Kidney (tissue), 14 donors: ENCODE results near the gene BZW2. TPM values are rescaled to one million over a fixed set of nuclear protein-coding genes. Genes with fewer than 3 reads are reported as not detected.

Source experiments
- DNase-seq, 5 donors: peaks; one replicate each; pipeline ENCODE4 v3.0.0-alpha.2; 2013 to 2020
- FAIRE-seq: peaks from 2 replicates; lab custom pipeline; 2012; peaks lifted over from hg19 to GRCh38; lab: Jason Lieb, UNC
- H3K27ac ChIP-seq, 2 donors: one replicate each; pipeline ENCODE4 v1.7.0; 2013; ENCODE audit warnings: low read depth in 2 of 2, low read length in 2 of 2, inconsistent platforms in 1 of 2
- H3K27me3 ChIP-seq: one replicate; pipeline ENCODE4 v1.7.1; 2013; ENCODE audit warnings: low read length, inconsistent platforms; ENCODE audit not compliant: control insufficient read depth, insufficient read depth
- H3K36me3 ChIP-seq, 3 donors: one replicate each; pipeline versions ENCODE4 v1.7.0 to v1.7.1; 2013; ENCODE audit warnings: low read length in 3 of 3, control low read depth in 1 of 3, inconsistent platforms in 1 of 3; ENCODE audit not compliant: insufficient read depth in 3 of 3, control insufficient read depth in 2 of 3
- H3K4me1 ChIP-seq, 3 donors: one replicate each; pipeline versions ENCODE4 v1.7.0 to v1.7.1; 2013; ENCODE audit warnings: low read length in 3 of 3, inconsistent platforms in 1 of 3, low read depth in 1 of 3; ENCODE audit not compliant: control insufficient read depth in 2 of 3, insufficient read depth in 2 of 3
- H3K4me3 ChIP-seq, 3 donors: one replicate each; pipeline versions ENCODE4 v1.7.0 to v1.8.1; 2013; ENCODE audit warnings: low read length in 3 of 3, control low read depth in 1 of 3, inconsistent platforms in 1 of 3
- H3K9ac ChIP-seq, 3 donors: one replicate each; pipeline versions ENCODE4 v1.7.0 to v1.7.1; 2013; ENCODE audit warnings: low read length in 3 of 3, control low read depth in 1 of 3, inconsistent platforms in 1 of 3
- H3K9me3 ChIP-seq, 3 donors: one replicate each; pipeline versions ENCODE4 v1.7.0 to v1.7.1; 2013; ENCODE audit warnings: low read length in 3 of 3, control low read depth in 1 of 3, inconsistent platforms in 1 of 3; ENCODE audit not compliant: control insufficient read depth in 2 of 3, insufficient read depth in 1 of 3
- intact Hi-C: fragments of 100-400 bp; cut with DNase I; formaldehyde crosslinking; loops from one replicate; pipeline ENCODE4 v1.11.1; 2022
- polyA plus RNA-seq: library from polyadenylated mRNA; stranded (reverse); fragments of 350-450 nt; fragmentation: Illumina TruSeq; extraction: RNeasy Lipid Tissue Mini Kit (QIAGEN cat#74804); gene quantifications from one replicate; pipeline ENCODE4 v1.2.3, GENCODE V29; 2014; ENCODE audit warnings: low read depth, low replicate concordance; ENCODE audit not compliant: insufficient read depth
- total RNA-seq: library from RNA; stranded (reverse); fragmentation: NEBNext Ultra II Directional; extraction: Animal tissue kit (Norgen Biotek cat#: 25700); gene quantifications from one replicate; pipeline ENCODE4 v1.2.1, GENCODE V29; 2021
- TF ChIP-seq, protein P1 (sequence below): IDR thresholded peaks from 3 replicates; pipeline ENCODE4 v1.5.1; 2012; ENCODE audit warnings: mild to moderate bottlenecking, moderate library complexity, borderline replicate concordance; ENCODE audit not compliant: insufficient read depth; ENCODE audit errors: extremely low read depth
- donor health status: control.
- donor health status: control.
- donor health status: control.
- donor health status: control.
- donor health status: control.
- donor health status: DM: yes; HTN: yes; CAD: no.
- donor health status: Normal renal cell carcinoma (clear cell type).

Gene BZW2
- total and polyA plus RNA-seq, 2 donors from 2014 or later, result 24.8 to 49.1 TPM

- no peaks in the 10 kb centered on the region for H3K4me1 ChIP-seq
- H3K36me3 ChIP-seq, result peaks cover 5 to 10% (median 8%) of the 10 kb centered on the region in 3 donors
- H3K9ac ChIP-seq, result no peak overlapping the region
These were observed 51.7 kb downstream of the BZW2 start for GRCh38 chr7:16697507-16698199.

DNA sequence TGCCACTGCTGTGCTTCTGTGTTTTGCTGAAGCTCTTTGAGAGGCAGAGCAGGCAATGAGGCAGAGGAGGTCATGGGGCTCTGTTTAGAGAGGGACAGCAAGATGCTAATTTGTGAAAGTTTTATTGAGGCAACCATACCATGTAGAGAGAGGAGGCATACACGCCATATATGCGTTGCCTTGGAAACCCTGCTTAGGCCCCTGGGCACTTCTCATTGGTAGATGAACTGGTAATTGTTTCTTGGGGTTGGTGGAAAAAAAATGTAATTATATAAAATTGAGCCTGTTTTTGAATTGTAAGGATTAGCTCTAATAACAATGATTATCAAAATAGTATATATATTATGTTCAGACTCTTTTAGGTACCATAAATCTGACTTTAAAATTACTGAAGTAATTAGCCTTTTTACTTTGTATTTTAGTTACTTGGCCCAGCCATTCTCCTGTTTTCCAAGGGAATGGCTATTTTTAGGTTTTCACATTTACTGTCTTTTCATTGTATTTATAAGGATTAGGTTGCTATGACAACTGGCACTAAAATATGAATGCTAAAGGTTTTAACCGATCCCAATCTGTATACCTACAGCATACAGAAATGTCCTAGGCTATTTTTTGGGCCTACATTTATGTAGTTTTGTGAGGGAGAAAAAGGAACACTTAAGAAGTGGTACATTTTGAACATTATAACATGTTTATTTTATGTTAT is 52.4 kb downstream of the BZW2 start:
- FAIRE-seq (no peak), DNase-seq (no peak)
- intact Hi-C loops, result loop anchor here (10.0 kb wide), 1 partner anchor 216 kb away; no protein-coding TSS in a partner anchor
- H3K4me3 ChIP-seq, result no peak overlapping the region
- no peak overlapping the region for H3K9ac ChIP-seq
- TF ChIP-seq, protein P1, sequence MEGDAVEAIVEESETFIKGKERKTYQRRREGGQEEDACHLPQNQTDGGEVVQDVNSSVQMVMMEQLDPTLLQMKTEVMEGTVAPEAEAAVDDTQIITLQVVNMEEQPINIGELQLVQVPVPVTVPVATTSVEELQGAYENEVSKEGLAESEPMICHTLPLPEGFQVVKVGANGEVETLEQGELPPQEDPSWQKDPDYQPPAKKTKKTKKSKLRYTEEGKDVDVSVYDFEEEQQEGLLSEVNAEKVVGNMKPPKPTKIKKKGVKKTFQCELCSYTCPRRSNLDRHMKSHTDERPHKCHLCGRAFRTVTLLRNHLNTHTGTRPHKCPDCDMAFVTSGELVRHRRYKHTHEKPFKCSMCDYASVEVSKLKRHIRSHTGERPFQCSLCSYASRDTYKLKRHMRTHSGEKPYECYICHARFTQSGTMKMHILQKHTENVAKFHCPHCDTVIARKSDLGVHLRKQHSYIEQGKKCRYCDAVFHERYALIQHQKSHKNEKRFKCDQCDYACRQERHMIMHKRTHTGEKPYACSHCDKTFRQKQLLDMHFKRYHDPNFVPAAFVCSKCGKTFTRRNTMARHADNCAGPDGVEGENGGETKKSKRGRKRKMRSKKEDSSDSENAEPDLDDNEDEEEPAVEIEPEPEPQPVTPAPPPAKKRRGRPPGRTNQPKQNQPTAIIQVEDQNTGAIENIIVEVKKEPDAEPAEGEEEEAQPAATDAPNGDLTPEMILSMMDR, result no peak
- peaks cover 5 to 10% (median 8%) of the 10 kb centered on the region in 3 donors for H3K36me3 ChIP-seq
- H3K9me3 ChIP-seq, result no peaks in the 10 kb centered on the region
- no peaks in the 10 kb centered on the region for H3K27me3 ChIP-seq
- no peaks in the 10 kb centered on the region for H3K4me1 ChIP-seq
- H3K27ac ChIP-seq, result no peak overlapping the region

More at GRCh38 chr7:16697507-16698199, 51.7 kb downstream of the BZW2 start:
- intact Hi-C loops, result loop anchor here (10.0 kb wide), 1 partner anchor 217 kb away; no protein-coding TSS in a partner anchor
- TF ChIP-seq, protein P1, result no peak
- Histone ChIP-seq H3K9me3 (no peaks in the 10 kb centered on the region), H3K27me3 (no peaks in the 10 kb centered on the region), H3K27ac (no peak overlapping the region), H3K4me3 (no peak overlapping the region)
- FAIRE-seq (no peak), DNase-seq (no peak)

GRCh38 chr7:16702441-16702840 is 56.5 kb downstream of the BZW2 start:
- FAIRE-seq, result no peak
- Histone ChIP-seq H3K9ac (no peak overlapping the region), H3K4me1 (no peaks in the 10 kb centered on the region), H3K27ac (no peak overlapping the region), H3K27me3 (no peaks in the 10 kb centered on the region), H3K4me3 (no peak overlapping the region), H3K9me3 (no peaks in the 10 kb centered on the region), H3K36me3 (peaks cover 5 to 8% (median 6%) of the 10 kb centered on the region in 3 donors)
- TF ChIP-seq, protein P1, result no peak
- peak in 1 of 5 donors; percentile 24 for DNase-seq
- intact Hi-C loops, result no loop called here
